Natural killer cell (primary cell): ENCODE data around the gene PLEKHJ1. TPM values are rescaled to one million over a fixed set of nuclear protein-coding genes. Genes with fewer than 3 reads are reported as not detected.
A peak's percentile ranks its signal among the peaks of the same experiment; 100 is the strongest.

ENCODE experiments used
- ATAC-seq, 3 donors: fragments of 150-1000 bp in 2 of 3; fragments of 200-7000 bp in 1 of 3; cut with Tn5 transposase; 1 replicate in 1 of 3; 2 replicates in 2 of 3; pipeline ENCODE4 v1.10.0; 2021; ENCODE audit warnings: mild to moderate bottlenecking in 2 of 3, moderate library complexity in 2 of 3
- DNase-seq, 2 donors: peaks; one replicate each; pipeline versions ENCODE4 v3.0.0 to v3.0.0-alpha.2; 2013 to 2021; ENCODE audit warnings: mixed read lengths in 1 of 2
- H3K27ac ChIP-seq: one replicate; pipeline ENCODE4 v1.5.1; 2013; ENCODE audit warnings: mild to moderate bottlenecking, low read length
- H3K27me3 ChIP-seq: one replicate; pipeline ENCODE4 v1.6.1; 2013; ENCODE audit warnings: low read length; ENCODE audit not compliant: control insufficient read depth, insufficient read depth
- H3K36me3 ChIP-seq: one replicate; pipeline ENCODE4 v1.6.1; 2013; ENCODE audit warnings: low read length; ENCODE audit not compliant: control insufficient read depth, insufficient read depth
- H3K4me1 ChIP-seq: one replicate; pipeline ENCODE4 v1.6.1; 2013; ENCODE audit warnings: low read length; ENCODE audit not compliant: control insufficient read depth, insufficient read depth
- H3K4me3 ChIP-seq: one replicate; pipeline ENCODE4 v1.5.1; 2013; ENCODE audit warnings: low read length
- H3K9me3 ChIP-seq: one replicate; pipeline ENCODE4 v1.6.1; 2013; ENCODE audit warnings: low read length; ENCODE audit not compliant: control insufficient read depth, insufficient read depth
- H3K27ac Mint-ChIP-seq, 2 donors: one replicate each; pipeline ENCODE4 v1.8.0; 2022; ENCODE audit warnings: mild to moderate bottlenecking in 2 of 2, mixed read lengths in 2 of 2, moderate library complexity in 1 of 2
- H3K27me3 Mint-ChIP-seq, 2 donors: one replicate each; pipeline ENCODE4 v1.8.0; 2022; ENCODE audit warnings: low read depth in 2 of 2, mixed read lengths in 2 of 2
- H3K36me3 Mint-ChIP-seq: one replicate; pipeline ENCODE4 v1.8.0; 2022; ENCODE audit warnings: mixed read lengths
- H3K4me1 Mint-ChIP-seq, 2 donors: one replicate each; pipeline ENCODE4 v1.8.0; 2022; ENCODE audit warnings: mixed read lengths in 2 of 2
- H3K4me3 Mint-ChIP-seq: one replicate; pipeline ENCODE4 v1.8.0; 2022; ENCODE audit warnings: mild to moderate bottlenecking, moderate library complexity, mixed read lengths
- H3K9me3 Mint-ChIP-seq, 2 donors: one replicate each; pipeline ENCODE4 v1.8.0; 2022; ENCODE audit warnings: mixed read lengths in 2 of 2
- WGBS: methylation state at CpG from one replicate; pipeline ENCODE4 v1.1.7; 2013; ENCODE audit warnings: missing lambda C conversion rate; ENCODE audit not compliant: insufficient coverage; 5-methylcytosine and 5-hydroxymethylcytosine counted together
- intact Hi-C: fragments of 100-400 bp; cut with micrococcal nuclease; formaldehyde crosslinking; loops from one replicate; pipeline ENCODE4 v1.14.2; 2022
- total RNA-seq, 4 donors: library from RNA; stranded (reverse); fragments of 120-200 nt in 1 of 4; gene quantifications; one replicate each; pipeline versions ENCODE4 v1.2.3 to v1.2.4, GENCODE V29; 2013 to 2022
- TF ChIP-seq, protein P1 (sequence below): fragments of 200-600 bp; IDR thresholded peaks from one replicate; pipeline ENCODE4 v1.8.0; 2022; ENCODE audit warnings: antibody characterized with exemption

Gene PLEKHJ1
- total RNA-seq, 3 donors from 2014 or later (not counting 1 experiment from before 2014, with no cell fraction given): 36.7 to 45.8 (median 44.7) TPM

DNA sequence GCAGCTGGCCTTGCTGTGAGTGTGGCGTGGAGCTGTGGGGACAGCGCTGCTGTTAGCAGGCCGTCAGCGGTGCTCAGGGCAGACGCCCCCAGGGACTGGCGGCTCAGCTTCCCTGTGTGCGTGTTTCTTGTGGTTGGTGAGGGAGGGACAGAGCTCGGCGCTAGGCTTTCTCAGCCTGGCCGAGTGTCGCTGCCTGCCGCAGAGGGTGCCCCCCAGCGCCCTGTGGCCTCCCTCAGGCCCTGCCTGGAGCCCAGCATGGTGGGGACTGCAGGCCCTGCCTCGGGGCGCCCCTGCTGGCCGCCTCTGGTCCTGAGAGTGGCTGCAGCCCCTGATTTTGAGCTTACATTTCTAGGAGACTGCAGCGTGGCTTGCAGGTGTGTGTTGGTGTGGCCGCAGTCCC, 36.9 kb downstream of the PLEKHJ1 start:
- H3K27ac Mint-ChIP-seq: peak overlapping the region; percentile 65 to 74
- H3K4me1 Mint-ChIP-seq: peaks cover 19 to 31% of the 10 kb centered on the region in 2 donors
- H3K36me3 Mint-ChIP-seq: no peaks in the 10 kb centered on the region
- no peak overlapping the region for H3K4me3 ChIP-seq
- no peaks in the 10 kb centered on the region for H3K27me3 ChIP-seq
- H3K4me1 ChIP-seq: no peaks in the 10 kb centered on the region
- no peaks in the 10 kb centered on the region for H3K9me3 Mint-ChIP-seq
- peaks cover 28% of the 10 kb centered on the region for H3K36me3 ChIP-seq
- TF ChIP-seq, protein P1, sequence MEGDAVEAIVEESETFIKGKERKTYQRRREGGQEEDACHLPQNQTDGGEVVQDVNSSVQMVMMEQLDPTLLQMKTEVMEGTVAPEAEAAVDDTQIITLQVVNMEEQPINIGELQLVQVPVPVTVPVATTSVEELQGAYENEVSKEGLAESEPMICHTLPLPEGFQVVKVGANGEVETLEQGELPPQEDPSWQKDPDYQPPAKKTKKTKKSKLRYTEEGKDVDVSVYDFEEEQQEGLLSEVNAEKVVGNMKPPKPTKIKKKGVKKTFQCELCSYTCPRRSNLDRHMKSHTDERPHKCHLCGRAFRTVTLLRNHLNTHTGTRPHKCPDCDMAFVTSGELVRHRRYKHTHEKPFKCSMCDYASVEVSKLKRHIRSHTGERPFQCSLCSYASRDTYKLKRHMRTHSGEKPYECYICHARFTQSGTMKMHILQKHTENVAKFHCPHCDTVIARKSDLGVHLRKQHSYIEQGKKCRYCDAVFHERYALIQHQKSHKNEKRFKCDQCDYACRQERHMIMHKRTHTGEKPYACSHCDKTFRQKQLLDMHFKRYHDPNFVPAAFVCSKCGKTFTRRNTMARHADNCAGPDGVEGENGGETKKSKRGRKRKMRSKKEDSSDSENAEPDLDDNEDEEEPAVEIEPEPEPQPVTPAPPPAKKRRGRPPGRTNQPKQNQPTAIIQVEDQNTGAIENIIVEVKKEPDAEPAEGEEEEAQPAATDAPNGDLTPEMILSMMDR: no peak
- H3K9me3 ChIP-seq: no peaks in the 10 kb centered on the region
- peak overlapping the region; percentile 53 for H3K4me3 Mint-ChIP-seq
- no peaks in the 10 kb centered on the region for H3K27me3 Mint-ChIP-seq
- intact Hi-C loops: no loop called here
- ATAC-seq (peak in 2 of 3 donors; percentile 58 to 63), DNase-seq (no peak)
- no peak overlapping the region for H3K27ac ChIP-seq
- 55% methylated on average over 18 of the region's 18 CpGs for WGBS

- Histone ChIP-seq H3K4me3 (no peak overlapping the region), H3K4me1 (no peaks in the 10 kb centered on the region), H3K27ac (no peak overlapping the region), H3K36me3 (peaks cover 26% of the 10 kb centered on the region), H3K9me3 (no peaks in the 10 kb centered on the region), H3K27me3 (no peaks in the 10 kb centered on the region)
- peak overlapping the region; percentile 65 to 74 for H3K27ac Mint-ChIP-seq
- H3K4me1 Mint-ChIP-seq: peaks cover 24 to 26% of the 10 kb centered on the region in 2 donors
- ATAC-seq: no peak
- TF ChIP-seq, protein P1: no peak
- no peaks in the 10 kb centered on the region for H3K9me3 Mint-ChIP-seq
- H3K36me3 Mint-ChIP-seq: no peaks in the 10 kb centered on the region
- intact Hi-C loops: no loop called here
- H3K27me3 Mint-ChIP-seq: no peaks in the 10 kb centered on the region
- 88% methylated on average over 22 of the region's 22 CpGs for WGBS
- no peak for DNase-seq
- no peak overlapping the region for H3K4me3 Mint-ChIP-seq
These were observed 37.8 kb downstream of the PLEKHJ1 start for GRCh38 chr19:2198317-2198716.

DNA sequence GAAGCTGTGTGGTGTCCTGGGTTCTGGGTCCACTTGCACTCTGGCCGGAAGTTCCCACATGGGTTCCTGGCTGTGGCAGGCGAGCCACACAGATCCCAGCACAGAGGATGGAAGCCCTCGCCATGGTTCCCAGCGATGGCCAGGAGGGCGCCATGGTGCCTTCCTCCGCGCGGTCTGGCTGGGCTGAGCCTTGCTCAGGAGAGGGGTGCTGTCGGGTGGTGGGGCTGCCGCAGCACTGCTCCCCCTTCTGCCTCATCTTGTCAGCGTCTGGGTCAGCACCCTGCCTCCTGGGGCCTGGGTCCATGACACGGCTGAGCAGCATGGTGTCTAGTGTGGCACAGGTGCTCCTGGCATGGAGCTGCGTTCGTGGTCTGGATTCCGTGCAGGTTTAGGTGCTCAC, 38.9 kb downstream of the PLEKHJ1 start:
- Mint-ChIP-seq H3K4me1 (peaks cover 26% of the 10 kb centered on the region in 2 donors), H3K4me3 (no peak overlapping the region), H3K36me3 (no peaks in the 10 kb centered on the region), H3K27me3 (no peaks in the 10 kb centered on the region), H3K27ac (peak overlapping the region in 1 of 2 donors; percentile 49), H3K9me3 (no peaks in the 10 kb centered on the region)
- ATAC-seq: no peak
- no peaks in the 10 kb centered on the region for H3K4me1 ChIP-seq
- DNase-seq: no peak
- H3K9me3 ChIP-seq: no peaks in the 10 kb centered on the region
- TF ChIP-seq, protein P1: no peak
- H3K27me3 ChIP-seq: no peaks in the 10 kb centered on the region
- H3K36me3 ChIP-seq: peaks cover 28% of the 10 kb centered on the region
- H3K4me3 ChIP-seq: no peak overlapping the region
- H3K27ac ChIP-seq: no peak overlapping the region
- 94% methylated on average over 15 of the region's 15 CpGs for WGBS
- intact Hi-C loops: no loop called here

DNA sequence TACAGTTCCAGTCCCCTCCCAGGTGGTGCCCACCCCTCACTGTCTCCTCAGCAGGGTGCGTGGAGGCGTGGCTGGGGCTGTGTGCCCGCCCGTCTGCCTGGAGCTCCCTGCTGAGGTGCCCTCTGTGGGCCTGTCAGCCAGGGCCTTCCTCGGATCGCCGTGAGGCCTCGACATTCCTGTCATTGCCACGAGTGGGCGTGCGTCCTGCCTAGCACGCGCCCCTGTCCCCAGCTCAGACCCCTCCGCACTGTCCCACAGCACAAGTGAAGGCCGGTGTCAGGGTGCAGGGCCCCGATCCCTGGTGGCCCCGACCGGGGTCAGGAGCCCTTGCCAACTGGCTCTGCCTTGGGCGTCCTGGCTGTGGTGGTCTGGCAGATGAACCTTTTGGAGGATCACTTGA, 40.2 kb downstream of the PLEKHJ1 start:
- intact Hi-C loops: no loop called here
- TF ChIP-seq, protein P1: no peak
- Histone ChIP-seq H3K36me3 (peaks cover 37% of the 10 kb centered on the region), H3K27me3 (no peaks in the 10 kb centered on the region), H3K27ac (no peak overlapping the region), H3K4me3 (no peak overlapping the region), H3K4me1 (no peaks in the 10 kb centered on the region), H3K9me3 (no peaks in the 10 kb centered on the region)
- ATAC-seq: no peak
- Mint-ChIP-seq H3K36me3 (no peaks in the 10 kb centered on the region), H3K27ac (no peak overlapping the region), H3K9me3 (no peaks in the 10 kb centered on the region), H3K4me1 (peaks cover 22 to 26% of the 10 kb centered on the region in 2 donors), H3K4me3 (no peak overlapping the region), H3K27me3 (no peaks in the 10 kb centered on the region)
- no peak for DNase-seq
- 98% methylated on average over 19 of the region's 19 CpGs for whole genome bisulfite sequencing
